ENCODE results near the gene ZSWIM1.

ZSWIM1 gene

DNA sequence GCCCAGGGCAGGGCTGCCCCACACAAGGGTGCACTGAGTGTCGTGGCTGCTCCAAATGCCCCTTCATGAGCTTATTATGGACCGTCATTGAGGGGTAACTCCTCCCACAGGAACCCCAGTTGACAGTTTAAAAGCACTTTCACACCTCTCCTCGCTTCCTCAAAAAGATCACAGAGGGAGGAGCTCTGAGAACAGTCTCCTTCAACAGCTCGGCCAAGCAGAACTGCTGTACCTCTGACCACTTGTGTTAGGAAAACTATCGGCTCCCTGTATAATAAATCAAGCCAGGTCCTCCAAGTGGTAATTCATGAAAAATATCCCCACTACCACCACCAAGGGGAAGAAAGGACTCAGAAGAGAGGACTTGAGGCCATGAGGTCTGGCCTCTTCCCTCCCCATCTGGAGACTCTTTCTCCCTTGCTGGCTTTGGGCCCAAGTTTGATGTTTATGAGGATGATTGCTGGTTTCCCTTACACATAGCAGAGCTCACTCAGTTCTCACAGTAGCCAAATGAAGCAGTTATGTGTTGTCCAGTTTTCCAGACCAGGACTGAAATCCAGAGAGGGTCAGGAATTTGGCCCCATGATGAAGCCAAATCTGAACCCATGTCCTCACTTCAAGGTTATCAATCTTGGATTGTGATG is 38.7 kb upstream of the ZSWIM1 start:
- Histone ChIP-seq H3K9me3 (ENCODE audit: control insufficient read depth, low read length) (no peaks in the 10 kb centered on the region), H3K4me3 (ENCODE audit: low read length) (no peak overlapping the region), H3K27me3 (ENCODE audit: control insufficient read depth, insufficient read depth, low read length) (no peaks in the 10 kb centered on the region), H3K4me1 (ENCODE audit: control insufficient read depth, insufficient read depth, low read length) (peaks cover 5% of the 10 kb centered on the region), H3K36me3 (ENCODE audit: control insufficient read depth, insufficient read depth, low read length) (peaks cover 26% of the 10 kb centered on the region), H3K9ac (ENCODE audit: low read length) (no peak overlapping the region)

DNA sequence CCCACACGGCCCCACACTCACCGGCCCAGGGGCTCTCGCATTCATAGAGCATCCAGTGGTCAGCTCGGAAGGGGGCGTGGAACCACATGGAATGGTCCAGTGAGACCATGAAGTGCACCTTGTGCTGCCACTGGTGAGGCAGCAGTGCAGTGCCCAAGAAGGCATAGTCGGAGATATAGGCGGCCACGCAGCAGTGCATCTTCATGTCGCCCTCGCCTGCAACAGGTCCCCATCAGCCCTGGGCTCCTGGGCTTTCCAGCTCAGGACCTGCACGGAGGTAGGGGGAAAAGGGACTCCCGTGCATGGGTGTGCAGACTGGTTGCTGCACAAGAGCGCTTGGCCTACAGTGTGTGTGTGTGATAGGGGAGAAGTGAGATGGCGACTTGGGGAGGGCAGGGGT is 37.5 kb upstream of the ZSWIM1 start:
- peaks cover 5% of the 10 kb centered on the region for H3K4me1 ChIP-seq (ENCODE audit: control insufficient read depth, insufficient read depth, low read length)
- no peak overlapping the region for H3K9ac ChIP-seq (ENCODE audit: low read length)
- H3K9me3 ChIP-seq (ENCODE audit: control insufficient read depth, low read length) = no peaks in the 10 kb centered on the region
- peaks cover 26% of the 10 kb centered on the region for H3K36me3 ChIP-seq (ENCODE audit: control insufficient read depth, insufficient read depth, low read length)
- H3K4me3 ChIP-seq (ENCODE audit: low read length) = no peak overlapping the region
- no peaks in the 10 kb centered on the region for H3K27me3 ChIP-seq (ENCODE audit: control insufficient read depth, insufficient read depth, low read length)

DNA sequence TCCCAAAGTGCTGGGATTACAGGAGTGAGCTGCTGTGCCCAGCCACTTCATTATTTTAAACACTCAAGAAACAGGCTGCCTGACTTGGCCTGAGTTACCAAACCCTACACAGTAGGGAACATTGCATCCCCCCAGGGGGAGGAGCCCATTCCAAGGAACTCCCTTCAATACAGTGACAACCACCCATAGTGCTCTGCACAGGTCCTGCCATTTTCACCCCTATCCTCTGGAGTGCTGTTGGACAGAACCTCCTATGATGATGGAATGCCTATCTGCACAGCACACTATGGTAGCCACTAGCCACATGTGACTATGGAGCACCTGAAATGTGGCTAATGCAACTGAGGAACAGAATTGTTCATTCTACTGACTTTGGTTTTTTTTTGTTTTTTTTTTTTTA is 35.6 kb upstream of the ZSWIM1 start:
- Histone ChIP-seq H3K9me3 (ENCODE audit: control insufficient read depth, low read length) (no peaks in the 10 kb centered on the region), H3K36me3 (ENCODE audit: control insufficient read depth, insufficient read depth, low read length) (peaks cover 26% of the 10 kb centered on the region), H3K9ac (ENCODE audit: low read length) (no peak overlapping the region), H3K4me3 (ENCODE audit: low read length) (no peak overlapping the region), H3K27me3 (ENCODE audit: control insufficient read depth, insufficient read depth, low read length) (no peaks in the 10 kb centered on the region), H3K4me1 (ENCODE audit: control insufficient read depth, insufficient read depth, low read length) (peaks cover 5% of the 10 kb centered on the region)

DNA sequence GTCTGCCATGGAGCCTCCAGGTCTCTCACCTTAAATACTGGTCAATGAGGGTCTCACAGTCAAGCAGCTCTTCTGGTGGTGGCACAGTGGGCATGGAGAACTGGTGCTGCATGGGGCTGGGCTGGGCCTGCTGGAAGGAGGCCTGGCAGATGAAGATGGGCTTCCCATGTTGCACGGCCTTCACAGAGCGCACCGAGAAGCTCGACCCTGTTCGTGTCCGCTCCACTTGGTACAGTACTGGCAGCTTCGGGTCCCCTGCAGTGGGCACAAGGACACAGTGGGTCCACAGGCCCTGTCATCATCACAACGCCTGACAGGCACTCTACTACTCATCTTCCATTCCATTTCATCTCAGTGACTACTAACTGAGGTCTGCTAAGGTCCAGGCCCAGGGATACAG is 32.6 kb upstream of the ZSWIM1 start:
- Histone ChIP-seq H3K4me3 (ENCODE audit: low read length) (no peak overlapping the region), H3K9ac (ENCODE audit: low read length) (no peak overlapping the region), H3K27me3 (ENCODE audit: control insufficient read depth, insufficient read depth, low read length) (no peaks in the 10 kb centered on the region), H3K9me3 (ENCODE audit: control insufficient read depth, low read length) (no peaks in the 10 kb centered on the region), H3K36me3 (ENCODE audit: control insufficient read depth, insufficient read depth, low read length) (peaks cover 11% of the 10 kb centered on the region), H3K4me1 (ENCODE audit: control insufficient read depth, insufficient read depth, low read length) (peaks cover 4% of the 10 kb centered on the region)

DNA sequence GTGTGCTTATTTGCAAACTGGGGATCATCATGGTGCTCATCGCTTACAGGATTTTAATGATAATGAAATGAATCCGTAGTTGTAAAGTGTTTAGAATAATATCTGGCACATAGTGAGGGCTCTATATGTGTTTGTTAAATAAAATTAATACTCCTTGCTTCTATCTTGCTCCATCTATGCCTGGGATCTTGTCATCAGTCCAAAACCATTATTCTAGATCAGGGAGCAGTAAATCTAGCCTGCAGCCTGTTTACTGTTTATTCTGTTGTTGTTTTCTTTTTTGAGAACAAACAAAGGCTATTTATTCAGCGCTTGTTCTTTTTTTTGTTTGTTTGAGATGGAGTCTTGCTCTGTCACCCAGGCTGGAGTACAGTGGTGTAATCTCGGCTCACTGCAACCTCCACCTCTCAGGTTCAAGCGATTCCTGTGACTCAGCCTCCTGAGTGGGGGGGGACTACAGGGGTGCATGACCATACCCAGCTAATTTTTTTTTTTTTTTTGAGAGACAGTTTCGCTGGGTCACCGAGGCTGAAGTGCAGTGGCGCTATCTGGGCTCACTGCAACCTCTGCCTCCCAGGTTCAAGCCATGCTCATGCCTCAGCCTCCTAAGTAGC is 32.0 kb upstream of the ZSWIM1 start:
- Histone ChIP-seq H3K27me3 (ENCODE audit: control insufficient read depth, insufficient read depth, low read length) (no peaks in the 10 kb centered on the region), H3K9me3 (ENCODE audit: control insufficient read depth, low read length) (no peaks in the 10 kb centered on the region), H3K36me3 (ENCODE audit: control insufficient read depth, insufficient read depth, low read length) (peaks cover 4% of the 10 kb centered on the region), H3K9ac (ENCODE audit: low read length) (no peak overlapping the region), H3K4me3 (ENCODE audit: low read length) (no peak overlapping the region), H3K4me1 (ENCODE audit: control insufficient read depth, insufficient read depth, low read length) (peaks cover 4% of the 10 kb centered on the region)

DNA sequence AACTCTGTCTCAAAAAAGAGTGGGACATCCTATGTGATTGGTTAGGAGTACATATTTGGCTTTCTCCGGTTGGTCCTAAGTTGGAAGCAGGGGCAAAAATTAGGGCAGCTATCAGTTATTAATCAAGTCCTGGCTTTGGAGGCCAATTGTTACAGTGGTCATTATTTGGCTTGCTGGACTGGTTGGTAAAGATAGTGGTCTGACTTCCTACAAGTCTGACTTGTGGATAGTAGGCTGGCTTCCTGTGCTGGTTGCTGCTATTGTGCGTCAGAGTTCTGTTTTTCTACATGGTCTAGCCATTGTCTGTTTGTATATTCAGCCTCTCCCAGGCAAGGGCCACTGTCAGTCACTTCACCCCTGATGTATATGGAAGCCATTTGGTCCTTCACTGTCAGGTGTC is 30.8 kb upstream of the ZSWIM1 start:
- no peaks in the 10 kb centered on the region for H3K27me3 ChIP-seq (ENCODE audit: control insufficient read depth, insufficient read depth, low read length)
- H3K4me3 ChIP-seq (ENCODE audit: low read length) = no peak overlapping the region
- H3K36me3 ChIP-seq (ENCODE audit: control insufficient read depth, insufficient read depth, low read length) = no peaks in the 10 kb centered on the region
- H3K4me1 ChIP-seq (ENCODE audit: control insufficient read depth, insufficient read depth, low read length) = peaks cover 4% of the 10 kb centered on the region
- H3K9ac ChIP-seq (ENCODE audit: low read length) = no peak overlapping the region
- H3K9me3 ChIP-seq (ENCODE audit: control insufficient read depth, low read length) = no peaks in the 10 kb centered on the region

DNA sequence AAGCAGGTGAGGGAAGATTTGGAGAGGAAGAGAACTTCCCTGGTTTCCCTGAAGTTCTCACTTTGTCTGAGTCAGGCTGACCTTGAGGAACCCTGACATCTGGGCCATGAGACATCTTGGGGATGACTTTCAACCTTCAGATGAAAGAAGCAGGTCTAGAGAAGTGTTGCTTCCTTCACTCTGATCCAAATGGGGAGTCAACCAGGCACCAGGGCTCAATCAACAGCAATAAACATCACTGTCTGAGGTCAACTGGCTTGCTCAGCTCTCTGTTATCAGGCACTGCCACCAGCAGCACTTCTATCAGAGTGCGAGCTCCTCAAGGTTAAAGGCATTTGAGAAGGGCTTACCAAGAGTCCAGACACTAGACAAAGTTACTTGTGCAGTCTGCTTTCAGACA is 30.1 kb upstream of the ZSWIM1 start:
- Histone ChIP-seq H3K4me1 (ENCODE audit: control insufficient read depth, insufficient read depth, low read length) (peaks cover 8% of the 10 kb centered on the region), H3K27me3 (ENCODE audit: control insufficient read depth, insufficient read depth, low read length) (no peaks in the 10 kb centered on the region), H3K9ac (ENCODE audit: low read length) (no peak overlapping the region), H3K4me3 (ENCODE audit: low read length) (no peak overlapping the region), H3K9me3 (ENCODE audit: control insufficient read depth, low read length) (no peaks in the 10 kb centered on the region), H3K36me3 (ENCODE audit: control insufficient read depth, insufficient read depth, low read length) (no peaks in the 10 kb centered on the region)

DNA sequence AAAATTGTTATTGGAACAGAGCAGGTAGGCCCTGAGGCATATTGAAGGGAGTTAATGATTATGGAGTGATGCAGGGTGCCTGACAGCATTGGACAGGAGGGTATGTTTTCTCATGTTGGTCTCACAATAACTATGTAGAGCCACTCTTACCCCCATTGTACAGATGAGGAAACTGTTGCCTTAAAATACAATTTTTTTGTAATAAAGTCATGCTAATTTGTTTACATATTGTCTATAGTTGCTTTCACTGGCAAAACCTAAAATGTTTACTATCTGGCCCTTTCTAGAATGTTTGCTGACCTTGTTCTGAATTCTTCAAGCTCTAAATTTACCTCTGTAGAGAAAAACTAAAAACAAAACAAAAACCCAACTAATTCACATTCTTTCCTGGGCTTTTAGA is 29.5 kb upstream of the ZSWIM1 start:
- peaks cover 13% of the 10 kb centered on the region for H3K4me1 ChIP-seq (ENCODE audit: control insufficient read depth, insufficient read depth, low read length)
- H3K27me3 ChIP-seq (ENCODE audit: control insufficient read depth, insufficient read depth, low read length) = no peaks in the 10 kb centered on the region
- no peak overlapping the region for H3K4me3 ChIP-seq (ENCODE audit: low read length)
- no peaks in the 10 kb centered on the region for H3K9me3 ChIP-seq (ENCODE audit: control insufficient read depth, low read length)
- no peak overlapping the region for H3K9ac ChIP-seq (ENCODE audit: low read length)
- H3K36me3 ChIP-seq (ENCODE audit: control insufficient read depth, insufficient read depth, low read length) = no peaks in the 10 kb centered on the region

DNA sequence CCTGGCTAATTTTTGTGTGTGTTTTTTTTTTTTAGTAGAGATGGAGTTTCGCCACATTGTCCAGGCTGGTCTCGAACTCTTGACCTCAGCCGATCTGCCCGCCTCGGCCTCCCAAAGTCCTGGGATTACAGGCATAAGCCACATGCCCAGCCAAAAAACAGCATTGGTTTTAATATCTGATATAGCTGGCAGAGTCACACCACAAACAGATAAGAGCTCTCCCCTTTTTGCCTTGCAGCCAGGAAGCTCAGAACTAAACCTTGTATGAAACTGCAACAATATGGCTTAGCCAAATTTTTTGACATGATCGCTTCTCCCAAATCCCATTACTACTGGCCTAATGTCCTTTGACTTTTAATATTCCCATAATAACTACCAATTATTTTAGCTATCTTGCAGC is 28.7 kb upstream of the ZSWIM1 start:
- Histone ChIP-seq H3K27me3 (ENCODE audit: control insufficient read depth, insufficient read depth, low read length) (no peaks in the 10 kb centered on the region), H3K9ac (ENCODE audit: low read length) (no peak overlapping the region), H3K4me1 (ENCODE audit: control insufficient read depth, insufficient read depth, low read length) (peaks cover 13% of the 10 kb centered on the region), H3K9me3 (ENCODE audit: control insufficient read depth, low read length) (no peaks in the 10 kb centered on the region), H3K4me3 (ENCODE audit: low read length) (no peak overlapping the region), H3K36me3 (ENCODE audit: control insufficient read depth, insufficient read depth, low read length) (no peaks in the 10 kb centered on the region)

DNA sequence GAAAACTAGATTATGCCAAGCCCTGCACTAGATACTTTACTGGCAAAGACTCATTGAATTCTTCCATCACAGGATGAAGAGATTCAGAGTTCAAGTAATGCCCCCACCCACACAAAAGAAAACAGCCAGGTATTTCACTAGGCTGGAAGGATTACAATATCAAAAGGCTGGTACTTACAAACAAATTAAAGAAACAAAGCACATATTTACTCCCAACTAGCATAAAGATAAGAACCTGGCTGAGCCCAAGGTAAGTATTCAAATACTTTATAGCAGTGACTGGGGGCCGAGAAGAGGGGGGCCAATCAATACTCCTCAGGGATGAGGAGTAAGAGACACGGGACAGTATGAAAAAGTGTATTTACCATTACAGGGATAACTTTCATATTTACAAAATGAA is 27.5 kb upstream of the ZSWIM1 start:
- Histone ChIP-seq H3K36me3 (ENCODE audit: control insufficient read depth, insufficient read depth, low read length) (no peaks in the 10 kb centered on the region), H3K4me1 (ENCODE audit: control insufficient read depth, insufficient read depth, low read length) (peaks cover 13% of the 10 kb centered on the region), H3K9ac (ENCODE audit: low read length) (no peak overlapping the region), H3K4me3 (ENCODE audit: low read length) (no peak overlapping the region), H3K27me3 (ENCODE audit: control insufficient read depth, insufficient read depth, low read length) (no peaks in the 10 kb centered on the region), H3K9me3 (ENCODE audit: control insufficient read depth, low read length) (no peaks in the 10 kb centered on the region)

DNA sequence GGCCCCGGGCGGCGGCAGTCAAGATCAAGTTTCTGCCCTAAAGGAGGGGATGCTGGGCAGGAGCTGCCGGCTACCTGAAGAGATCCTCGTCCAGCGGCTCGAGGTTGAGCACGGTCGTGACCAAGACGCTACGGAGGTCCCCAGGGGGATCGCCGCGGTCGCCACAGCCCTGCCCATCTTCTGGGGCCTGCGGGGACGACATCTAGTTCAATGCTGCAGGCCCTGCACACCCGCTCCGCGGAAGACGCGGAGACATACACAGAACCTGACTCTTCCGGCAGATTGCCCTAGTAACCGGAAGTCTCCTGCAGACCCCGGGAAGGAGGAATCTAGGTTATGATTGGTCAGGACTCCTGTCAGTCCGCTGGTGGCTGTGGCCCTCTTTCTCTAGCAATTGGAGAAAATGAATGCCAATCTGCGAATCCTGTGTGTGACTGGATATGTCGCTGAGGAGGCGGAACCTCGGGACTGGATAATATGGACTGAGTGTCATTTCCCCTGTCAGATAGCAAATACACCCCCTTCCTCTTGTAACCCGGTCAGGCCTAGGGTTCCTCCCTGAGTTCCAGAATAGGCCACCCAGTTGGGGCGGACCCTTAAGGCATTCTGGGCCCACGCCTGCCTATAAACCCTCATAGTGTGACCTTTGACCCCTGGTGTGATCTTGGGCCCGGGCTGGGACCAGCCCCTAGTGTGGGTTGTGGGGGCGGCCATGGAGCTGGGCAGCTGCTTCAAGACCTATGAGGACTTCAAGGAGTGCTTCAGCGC is 23.7 kb upstream of the ZSWIM1 start, which contains the start of the genes ACOT8 and ZSWIM3:
Gene ACOT8, minus strand, starts transcription at position 279 of the 768 bp plus-strand sequence. Its CDS starts 77 bp downstream, at position 202.
Gene ZSWIM3, plus strand, starts transcription at position 501 of the 768 bp plus-strand sequence. Its CDS starts 212 bp downstream, at position 713.
- peak within 1 kb of the TSS; percentile 90 for H3K9ac ChIP-seq (ENCODE audit: low read length)
- no peaks in the 10 kb centered on the region for H3K27me3 ChIP-seq (ENCODE audit: control insufficient read depth, insufficient read depth, low read length)
- H3K9me3 ChIP-seq (ENCODE audit: control insufficient read depth, low read length) = no peaks in the 10 kb centered on the region
- H3K36me3 ChIP-seq (ENCODE audit: control insufficient read depth, insufficient read depth, low read length) = no peaks in the 10 kb centered on the region
- H3K4me1 ChIP-seq (ENCODE audit: control insufficient read depth, insufficient read depth, low read length) = peaks cover 24% of the 10 kb centered on the region
- H3K4me3 ChIP-seq (ENCODE audit: low read length) = peak within 1 kb of the TSS; percentile 85

DNA sequence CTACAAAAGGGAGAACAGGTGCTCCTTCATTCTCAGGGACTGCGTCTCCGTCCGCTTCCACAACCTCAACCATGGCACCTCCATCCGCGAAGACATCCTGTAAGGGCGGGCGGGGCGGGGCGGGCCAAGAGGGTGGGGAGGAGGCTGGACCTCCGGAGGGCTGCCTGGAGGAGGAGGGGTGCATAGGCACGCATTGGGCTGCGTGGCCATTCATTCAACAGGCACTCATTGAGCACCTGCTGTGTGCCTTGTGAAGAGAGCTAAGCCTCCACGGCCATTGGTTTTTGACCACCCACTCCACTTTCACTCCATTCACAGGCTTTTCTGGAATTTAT is 23.2 kb upstream of the ZSWIM1 start:
- no peaks in the 10 kb centered on the region for H3K9me3 ChIP-seq (ENCODE audit: control insufficient read depth, low read length)
- no peaks in the 10 kb centered on the region for H3K36me3 ChIP-seq (ENCODE audit: control insufficient read depth, insufficient read depth, low read length)
- peaks cover 24% of the 10 kb centered on the region for H3K4me1 ChIP-seq (ENCODE audit: control insufficient read depth, insufficient read depth, low read length)
- H3K9ac ChIP-seq (ENCODE audit: low read length) = peak overlapping the region; percentile 90
- H3K27me3 ChIP-seq (ENCODE audit: control insufficient read depth, insufficient read depth, low read length) = no peaks in the 10 kb centered on the region
- peak overlapping the region; percentile 85 for H3K4me3 ChIP-seq (ENCODE audit: low read length)

Data from mucosa of stomach (tissue), 1 donor.